CD4-positive, alpha-beta T cell treated with Interleukin-6 for 4 hours (primary cell): ENCODE data around the gene NLRP9.

Source experiments
- DNase-seq: peaks from one replicate; pipeline ENCODE4 v3.0.0-alpha.2; 2020; ENCODE audit warnings: mixed read lengths

Gene NLRP9

DNA sequence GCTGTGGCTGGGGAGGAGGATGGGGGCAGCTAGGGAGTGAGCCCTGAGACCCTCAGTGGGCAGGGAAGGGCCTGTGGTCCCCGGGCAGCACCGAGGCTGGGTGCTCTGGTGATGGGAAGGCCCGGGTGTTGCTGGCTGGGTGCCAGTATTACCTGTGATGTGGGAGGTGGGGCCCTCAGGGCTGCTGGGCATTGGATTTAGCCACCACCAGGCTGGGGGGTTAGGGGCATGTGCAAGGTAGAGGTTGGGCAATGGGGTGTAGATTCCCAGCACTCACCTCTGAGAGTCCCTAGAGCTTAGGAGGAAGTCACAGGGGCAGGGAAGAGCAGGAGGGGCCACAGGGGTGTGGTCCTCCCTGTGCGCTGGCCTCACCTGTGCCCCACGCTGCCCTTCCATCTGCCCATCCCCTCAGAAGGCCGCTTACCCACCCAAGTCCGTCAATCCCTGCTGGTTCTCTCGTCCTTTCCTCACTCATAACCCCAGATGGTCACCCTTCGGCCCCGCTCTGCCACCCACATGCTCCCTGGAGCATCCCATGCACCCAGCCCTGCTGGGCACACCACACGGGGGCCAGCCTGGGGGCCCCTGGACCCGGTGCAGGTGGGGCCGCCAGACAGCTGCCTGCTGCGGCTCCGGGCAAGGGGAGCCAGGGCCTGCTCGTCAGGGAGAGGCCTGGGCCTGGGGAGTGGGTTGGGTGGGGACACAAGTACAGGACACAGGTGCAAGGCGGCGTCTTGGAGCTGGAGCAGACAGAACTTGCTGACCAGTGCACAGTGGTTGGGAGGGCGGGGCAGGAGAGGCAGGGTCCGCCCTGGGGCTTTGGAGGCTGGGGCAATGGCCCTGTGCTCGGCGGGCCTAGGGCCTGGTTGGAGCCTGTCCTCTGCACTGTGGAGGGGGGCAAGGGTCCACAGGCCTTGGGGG, 50.7 kb downstream of the NLRP9 start:
- DNase-seq: no peak

DNA sequence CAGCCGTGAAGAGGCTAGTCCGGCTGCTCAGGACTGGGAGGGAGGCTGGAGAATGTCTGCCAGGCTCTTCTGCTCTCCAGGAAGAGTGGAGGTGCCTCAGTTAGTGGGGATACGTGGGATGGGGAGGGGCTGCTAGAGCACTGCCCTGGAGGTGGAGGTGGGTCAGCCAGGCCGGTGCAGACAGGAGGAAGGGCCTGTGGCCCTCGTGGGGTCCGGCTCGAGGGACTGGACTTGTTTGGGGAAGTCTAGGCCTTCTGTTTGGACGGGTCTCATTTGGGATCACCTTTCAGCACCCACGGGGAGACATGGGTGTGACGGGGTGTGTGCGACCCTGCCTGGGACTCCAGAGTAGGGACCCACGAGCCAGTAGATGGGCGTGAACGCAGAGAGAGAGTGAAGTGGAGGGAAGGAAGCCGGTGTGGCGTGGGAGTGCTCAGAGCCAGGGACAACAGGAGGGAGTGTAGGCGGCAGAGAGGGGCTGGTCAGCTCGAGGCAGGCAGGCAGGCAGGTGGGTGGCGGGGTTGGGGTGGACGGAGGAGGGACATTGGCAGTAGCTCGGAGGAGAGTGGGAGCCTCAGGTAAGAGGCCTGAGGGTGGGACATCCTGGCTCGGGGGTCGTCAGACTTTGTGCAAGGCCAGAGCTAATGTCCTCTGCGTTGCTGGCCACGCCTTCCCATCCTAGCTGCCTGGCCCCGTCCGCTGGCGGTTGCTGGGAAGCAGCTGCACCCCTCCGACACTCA, 51.7 kb downstream of the NLRP9 start:
- DNase-seq: no peak

DNA sequence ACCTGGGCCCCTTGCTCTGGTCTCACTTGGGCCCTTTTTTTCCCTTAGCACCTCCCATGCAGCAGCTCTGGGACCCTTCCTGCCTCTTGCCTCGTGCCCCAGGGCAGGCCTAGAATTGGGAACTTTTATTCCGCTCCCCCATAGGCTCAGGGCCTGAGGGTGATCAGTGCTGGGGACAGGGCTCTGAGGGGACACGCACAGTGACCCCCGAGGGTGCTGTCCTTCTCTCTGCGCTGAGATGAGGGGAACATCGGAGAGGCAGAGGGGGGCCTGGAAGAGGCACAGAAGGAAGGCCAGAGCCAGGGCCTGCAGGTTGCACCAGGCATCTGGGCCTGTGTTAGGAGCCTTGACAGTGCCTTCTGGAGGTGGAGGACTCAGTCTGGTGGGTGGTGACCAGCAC, 52.4 kb downstream of the NLRP9 start:
- no peak for DNase-seq

DNA sequence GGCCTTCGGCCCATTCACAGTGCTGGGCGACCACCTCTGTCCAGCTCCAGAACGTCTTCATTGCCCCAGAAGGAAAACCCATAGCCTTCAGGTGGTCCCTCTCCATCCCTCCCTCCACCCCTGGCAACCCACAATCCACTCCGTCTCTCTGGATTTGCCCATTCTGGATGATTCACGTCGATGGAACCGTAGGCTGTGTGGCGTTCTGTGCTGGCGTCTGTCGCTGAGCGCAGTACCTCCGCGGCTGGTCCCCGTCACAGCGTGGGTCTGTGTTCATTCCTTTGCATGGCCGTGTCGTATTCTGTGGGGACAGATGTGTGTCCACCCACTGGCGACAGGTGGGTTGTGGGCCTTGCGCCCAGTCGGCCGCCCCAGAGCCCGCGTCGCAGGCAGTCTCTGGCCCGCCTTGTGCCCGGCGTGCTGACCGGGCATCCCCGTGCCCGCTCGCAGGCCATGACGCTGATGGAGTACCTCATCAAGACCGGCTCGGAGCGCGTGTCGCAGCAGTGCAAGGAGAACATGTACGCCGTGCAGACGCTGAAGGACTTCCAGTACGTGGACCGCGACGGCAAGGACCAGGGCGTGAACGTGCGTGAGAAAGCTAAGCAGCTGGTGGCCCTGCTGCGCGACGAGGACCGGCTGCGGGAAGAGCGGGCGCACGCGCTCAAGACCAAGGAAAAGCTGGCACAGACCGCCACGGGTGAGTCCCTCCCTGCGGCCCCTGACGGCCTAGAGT, 53.1 kb downstream of the NLRP9 start:
- DNase-seq: no peak

DNA sequence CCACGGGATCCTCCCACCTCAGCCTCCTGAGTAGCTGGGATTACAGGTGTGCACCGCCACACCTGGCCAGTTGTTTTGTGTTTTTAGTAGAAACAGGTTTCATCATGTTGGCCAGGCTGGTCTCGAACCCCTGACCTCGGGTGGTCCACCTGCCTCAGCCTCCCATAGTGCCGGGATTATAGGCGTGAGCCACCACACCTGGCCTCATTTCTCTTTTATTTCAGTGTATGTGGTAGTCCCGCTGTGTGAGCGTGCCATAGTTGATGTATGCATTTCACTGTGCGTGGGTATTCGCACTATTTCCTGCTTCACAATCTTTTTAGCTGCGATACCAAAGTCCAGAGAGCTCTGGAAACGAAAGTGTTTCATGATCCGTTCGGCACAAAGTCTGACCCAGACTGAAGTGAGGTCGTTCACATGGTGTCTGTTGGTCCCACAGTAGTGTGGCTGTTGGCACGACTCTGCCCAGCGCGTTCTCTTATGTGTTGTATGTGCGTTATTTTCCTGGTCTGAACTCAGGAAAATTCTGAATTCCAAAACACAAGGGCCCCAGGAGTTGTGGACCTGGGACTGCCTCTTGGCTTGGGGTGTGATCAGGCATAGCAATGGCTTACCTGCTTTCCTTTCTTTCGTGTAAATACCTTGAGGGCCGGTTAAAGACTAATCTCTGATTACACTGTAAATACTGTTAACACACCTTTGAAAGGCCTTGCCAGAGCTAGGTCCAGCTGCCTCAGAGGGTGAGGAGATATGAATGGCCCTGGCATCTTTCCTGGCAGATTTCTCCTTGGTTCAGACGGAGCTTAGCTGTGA, 54.5 kb downstream of the NLRP9 start:
- DNase-seq: no peak

DNA sequence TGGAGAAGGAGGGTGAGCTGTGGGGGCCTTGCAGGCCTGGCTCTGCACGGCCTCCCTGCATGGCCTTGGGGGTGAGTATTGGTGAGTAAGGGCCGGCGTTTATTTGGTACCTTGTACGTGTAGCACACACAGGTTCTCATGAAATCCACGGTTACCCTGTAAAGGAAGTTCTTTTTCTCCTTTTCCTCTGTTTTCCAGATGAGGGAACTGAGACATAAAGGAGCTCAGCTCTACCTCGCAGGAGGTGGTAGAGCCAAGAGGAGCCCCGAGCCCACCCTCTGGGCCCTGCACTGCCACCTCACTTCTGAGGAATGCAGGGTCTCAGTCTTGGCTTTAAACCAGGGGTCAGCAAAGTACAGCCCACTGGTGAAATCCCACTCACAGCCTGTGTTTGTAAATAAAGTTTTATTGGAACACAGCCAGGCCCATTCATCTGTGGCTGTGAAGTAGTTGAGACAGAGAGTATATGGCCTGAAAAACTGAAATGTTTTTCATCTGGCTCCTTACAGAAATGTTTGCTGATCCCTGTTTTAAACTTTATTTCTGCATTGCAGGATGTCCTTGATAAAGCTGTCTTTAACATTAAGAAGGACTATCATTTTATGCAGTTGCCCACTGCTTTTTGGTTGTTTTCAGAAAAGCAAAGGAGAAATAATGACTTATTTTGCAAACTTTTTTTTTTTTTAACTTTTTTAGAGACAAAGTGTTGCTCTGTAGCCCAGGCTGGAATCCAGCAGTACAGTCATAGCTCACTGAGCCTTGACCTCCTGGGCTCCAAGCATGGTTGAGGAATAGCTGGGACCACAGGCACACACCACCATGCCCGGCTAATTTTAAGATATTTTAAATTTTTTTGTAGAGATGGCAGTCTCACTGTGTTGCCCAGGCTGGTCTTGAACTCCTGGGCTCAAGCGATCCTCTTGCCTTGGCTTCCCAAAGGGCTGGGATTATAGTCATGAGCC, 56.8 kb downstream of the NLRP9 start:
- DNase-seq: no peak

DNA sequence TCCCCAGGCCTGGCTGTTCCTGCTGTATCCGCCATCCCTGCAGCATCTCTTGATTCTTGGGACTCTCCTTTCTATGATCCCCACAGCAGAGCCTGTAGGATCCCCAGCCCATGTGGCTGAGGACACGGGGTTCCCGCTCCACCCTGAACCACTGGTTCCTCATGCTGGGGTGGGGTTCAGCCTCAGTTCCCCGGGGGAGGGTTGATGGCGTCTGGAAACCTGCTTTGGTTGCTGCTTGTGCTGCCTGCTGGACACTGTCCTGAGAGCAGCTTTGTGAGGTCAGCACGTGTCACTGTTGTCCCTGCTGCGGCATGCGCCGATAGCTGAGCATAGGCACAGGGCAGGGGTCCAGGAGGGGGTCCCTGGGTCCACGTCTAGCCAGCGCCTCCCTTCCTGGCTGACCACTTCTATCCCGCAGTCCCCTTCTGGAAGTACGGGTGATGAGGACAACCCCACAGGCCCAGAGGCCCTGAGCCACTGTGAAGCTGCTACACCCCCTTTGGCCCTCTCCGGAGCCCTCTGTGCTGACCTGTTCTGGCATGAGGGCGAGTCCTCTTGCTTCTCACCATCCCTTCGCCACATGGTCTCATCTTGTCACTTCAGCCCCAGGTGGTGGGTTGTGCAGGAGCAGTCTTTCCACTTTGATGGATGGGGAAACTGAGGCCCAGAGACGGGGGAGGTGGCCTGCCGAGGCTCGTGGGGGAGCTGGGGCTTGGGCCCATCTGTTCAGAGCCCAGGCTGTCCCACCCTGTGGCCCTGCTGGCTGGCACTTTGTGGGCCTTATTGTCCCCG, 57.7 kb downstream of the NLRP9 start:
- no peak for DNase-seq

DNA sequence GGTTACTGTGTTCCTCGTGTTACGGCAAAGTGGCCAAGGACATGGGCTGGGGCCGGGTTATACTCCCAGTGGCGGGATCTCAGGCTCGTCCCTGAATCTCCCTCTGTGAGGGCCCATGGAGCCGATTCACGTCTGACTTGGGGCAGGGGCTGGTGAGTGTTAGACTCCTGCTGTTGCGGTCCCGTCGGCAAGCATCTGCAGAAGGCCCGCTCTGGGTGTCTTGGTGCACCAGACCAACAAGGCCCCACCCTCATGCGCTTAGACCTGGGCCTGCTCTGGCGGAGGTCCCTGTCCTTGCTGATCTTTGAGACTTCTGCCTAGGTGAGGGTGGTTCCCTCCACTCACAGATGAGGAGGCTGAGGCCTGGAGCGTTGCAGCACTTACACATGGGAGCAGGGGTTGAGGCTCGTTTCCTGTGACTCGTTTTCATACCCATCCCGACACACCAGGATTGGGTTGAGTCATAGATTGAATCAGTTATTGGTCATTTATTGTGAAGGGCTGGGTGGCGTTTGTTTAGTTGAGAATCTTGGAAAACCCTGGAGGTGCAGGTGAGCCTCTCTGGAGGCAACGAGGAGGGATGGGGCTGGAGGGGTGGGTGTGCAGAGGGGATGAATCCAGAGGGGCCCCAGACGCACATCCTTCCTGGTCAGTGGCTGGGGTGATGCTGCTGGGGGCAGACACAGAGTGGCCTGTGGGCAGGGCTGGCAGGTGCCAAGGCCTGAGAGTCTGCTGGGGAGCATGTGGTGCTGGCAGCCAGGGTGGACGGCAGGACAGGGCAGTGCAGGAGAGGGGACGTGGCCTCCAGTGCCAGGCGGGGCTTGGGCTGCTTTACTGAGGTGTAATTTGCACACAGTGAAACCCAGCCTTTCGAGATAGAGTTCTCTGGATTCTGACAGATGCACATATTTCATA, 58.6 kb downstream of the NLRP9 start:
- DNase-seq: no peak

DNA sequence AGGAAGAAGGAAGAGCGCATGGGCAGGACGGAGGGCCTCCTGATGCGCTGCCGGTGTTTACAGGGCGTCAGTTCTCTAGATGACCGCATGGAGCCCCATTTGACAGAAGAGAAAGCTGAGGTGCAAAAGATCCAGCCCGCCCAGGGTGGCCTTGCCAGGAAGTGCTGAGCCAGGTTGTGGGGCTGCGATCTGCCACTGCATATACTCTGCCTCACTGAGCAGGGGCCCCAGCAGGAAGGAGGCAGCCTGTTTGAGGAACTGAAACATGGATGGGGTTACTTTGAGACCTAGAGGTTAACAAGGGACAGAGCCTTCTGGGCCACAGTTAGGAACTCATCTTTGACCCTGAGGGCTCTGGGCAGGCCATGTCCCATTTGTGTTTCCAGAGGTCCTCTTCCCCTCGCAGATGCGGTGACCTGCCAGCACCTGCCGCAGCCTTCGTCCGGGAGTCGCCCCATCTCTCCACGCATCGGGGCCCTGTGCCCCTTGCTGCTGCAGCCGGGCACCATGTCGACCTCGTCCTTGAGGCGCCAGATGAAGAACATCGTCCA, 60.0 kb downstream of the NLRP9 start:
- DNase-seq: no peak

DNA sequence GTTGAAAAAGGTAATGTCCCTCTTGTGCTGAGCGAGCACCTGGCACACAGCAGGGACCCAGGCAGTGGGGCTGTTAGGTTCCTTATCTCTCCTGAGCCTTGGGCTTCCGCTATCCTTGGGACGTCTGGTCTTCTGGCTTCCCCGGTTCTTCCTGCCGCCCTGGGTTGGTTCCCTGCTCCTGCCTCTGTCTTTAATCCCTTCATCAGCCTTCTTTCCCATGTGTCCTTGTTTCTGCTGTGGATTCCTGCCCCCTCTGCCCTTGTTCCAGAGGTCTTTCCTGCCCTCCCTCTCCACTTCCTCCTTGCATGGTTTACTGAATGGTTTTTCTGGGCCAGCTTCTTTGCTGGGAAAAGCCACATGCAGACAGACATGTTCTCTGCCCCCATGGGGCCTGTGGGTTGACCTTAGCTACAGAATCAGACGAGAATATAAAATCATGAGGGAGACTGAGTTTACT, 60.6 kb downstream of the NLRP9 start:
- DNase-seq: no peak

DNA sequence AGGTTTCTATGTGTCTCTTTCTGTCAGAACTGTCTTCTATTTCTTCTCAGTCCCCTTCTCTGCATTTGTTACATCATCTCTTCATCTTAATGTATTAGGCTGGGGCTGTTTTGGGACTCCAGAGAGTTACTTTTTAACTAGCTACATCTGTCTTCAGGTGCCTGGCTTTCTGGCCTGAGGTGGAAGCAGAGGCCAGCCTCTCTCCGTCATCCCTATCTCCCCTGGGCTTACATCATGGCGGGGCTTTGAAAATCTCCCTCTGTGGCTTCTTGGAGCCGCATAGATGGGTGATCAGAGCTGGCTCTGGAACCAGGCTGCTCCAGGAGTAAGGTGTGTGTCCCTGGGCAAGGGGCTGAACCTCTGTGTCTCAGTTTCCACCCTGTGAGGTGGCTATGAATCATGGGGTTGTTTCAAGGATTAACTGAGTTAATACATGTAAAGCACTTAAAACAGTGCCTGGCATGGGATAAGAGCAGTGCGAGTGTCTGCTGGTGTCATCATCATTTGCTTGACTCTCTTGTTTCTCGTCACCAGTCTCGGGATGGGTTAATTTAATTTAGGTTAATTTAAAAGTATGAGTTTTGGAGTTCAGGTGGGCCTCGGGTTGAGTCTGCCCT, 61.2 kb downstream of the NLRP9 start:
- DNase-seq: no peak

DNA sequence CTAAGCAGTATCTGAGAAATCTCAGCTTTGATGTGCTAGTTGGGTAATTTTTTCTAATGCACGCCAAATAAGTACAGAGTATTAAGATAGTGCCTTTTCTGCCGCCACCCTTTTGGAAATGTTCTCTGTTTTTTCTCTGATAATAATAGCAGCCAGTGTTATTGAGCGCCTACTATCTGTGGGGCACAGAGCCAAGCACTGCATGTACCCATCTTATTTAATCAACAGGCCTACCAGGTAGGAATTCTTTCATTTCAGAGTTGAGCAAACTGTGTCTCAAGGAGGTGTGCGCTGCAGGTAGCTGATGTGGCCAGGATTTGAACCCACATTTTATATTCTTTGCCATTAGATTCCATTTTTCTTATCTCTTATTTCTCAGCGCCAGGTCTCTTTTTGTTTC, 61.8 kb downstream of the NLRP9 start:
- DNase-seq: no peak

DNA sequence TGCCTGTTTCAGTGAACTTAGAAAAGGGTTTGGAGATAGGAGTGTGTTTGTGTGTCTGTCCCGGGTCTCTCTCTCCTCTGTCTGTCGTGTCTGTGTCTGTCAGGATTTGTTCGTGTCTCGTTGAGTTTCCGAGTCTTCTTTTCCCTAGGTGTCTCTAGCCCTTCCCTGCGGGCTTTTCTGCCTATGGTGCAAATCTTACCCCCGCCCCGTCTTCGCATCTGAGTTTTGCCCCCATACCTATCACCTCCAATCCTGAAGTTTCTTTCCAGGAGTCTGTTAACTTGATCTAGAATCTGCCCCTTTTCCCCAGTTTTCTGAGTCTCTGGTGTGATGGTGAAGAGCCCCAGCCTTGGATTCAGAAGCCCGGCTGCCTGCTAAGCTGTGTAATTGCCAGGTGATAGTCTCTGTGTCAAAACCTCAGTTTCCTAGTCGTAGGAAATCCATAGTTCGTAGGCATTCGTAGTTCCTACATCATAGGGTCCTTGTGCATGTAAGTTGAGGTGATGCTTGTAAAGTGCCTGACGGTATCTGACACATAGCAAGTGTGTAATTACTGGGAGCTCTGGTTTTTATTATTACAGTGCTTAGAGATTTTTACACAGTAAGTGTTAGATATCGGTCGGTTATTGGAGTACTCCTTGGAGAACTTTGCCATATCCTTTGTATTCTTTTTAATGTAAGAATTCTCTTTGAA, 62.4 kb downstream of the NLRP9 start:
- no peak for DNase-seq

DNA sequence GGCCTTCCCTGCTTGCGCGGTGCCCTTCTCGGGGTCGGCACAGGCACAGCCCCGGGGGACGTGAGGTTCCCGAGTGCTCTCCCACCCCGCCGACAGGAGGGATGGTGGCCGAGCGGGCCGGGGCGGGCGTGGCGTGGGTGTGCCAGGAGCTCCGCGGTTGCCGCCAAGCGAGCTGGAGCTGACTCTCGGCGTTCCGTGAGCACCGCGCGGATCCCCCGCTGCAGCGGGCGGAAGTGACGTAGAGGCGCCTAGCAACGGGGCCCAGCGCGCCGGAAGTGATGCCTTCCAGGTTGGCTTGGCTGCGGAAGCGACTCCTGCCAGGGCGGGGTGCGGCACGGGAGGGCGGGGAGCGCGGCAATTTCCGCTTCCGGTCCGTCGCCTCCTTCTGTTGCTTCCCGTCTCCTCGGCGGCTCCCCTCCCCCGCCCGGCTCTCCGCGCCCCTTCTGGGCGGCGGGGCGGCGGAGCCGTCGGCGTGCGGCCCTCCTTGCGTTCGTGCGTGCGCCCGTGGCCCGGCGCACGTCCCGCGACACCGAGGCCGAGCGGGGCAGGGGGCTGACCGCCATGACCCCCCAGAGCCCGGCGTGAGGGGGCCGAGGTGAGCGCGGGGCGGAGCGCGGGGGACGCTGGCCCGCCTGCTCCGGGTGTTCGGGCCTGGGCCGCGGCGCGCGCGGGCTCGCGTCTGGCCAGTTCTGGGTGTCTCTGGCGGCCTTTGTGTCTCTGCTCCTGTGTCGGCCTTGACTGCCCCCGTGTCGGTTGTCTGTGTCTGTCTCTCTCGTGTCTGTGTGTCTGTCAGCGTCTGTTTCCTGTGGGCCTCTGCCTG, 63.2 kb downstream of the NLRP9 start, which contains the start of gene EPN1:
Gene EPN1, plus strand, starts transcription at position 386 of the 820 bp plus-strand sequence. CDS start 3,402 bp downstream, outside the sequence.
- DNase-seq: peak; percentile 98

DNA sequence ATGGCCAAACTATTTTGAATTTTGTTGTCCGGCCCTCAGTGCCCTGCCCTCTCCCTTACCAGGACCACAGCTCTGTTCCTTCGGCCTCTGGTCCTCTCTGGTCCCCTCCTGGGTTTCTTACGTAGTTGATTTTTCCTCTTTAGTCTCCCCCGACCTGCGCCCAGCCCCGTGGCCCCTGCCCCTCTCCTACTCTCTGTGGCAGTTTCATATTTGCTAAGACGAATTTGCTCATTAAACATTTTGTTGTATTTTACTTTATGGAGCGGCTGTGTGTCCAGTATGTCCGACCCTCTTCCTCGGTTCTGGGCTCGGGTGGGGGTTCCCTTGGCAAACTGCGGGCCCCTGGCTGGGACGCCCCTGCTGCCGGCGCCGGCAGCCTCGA, 63.8 kb downstream of the NLRP9 start:
- no peak for DNase-seq

DNA sequence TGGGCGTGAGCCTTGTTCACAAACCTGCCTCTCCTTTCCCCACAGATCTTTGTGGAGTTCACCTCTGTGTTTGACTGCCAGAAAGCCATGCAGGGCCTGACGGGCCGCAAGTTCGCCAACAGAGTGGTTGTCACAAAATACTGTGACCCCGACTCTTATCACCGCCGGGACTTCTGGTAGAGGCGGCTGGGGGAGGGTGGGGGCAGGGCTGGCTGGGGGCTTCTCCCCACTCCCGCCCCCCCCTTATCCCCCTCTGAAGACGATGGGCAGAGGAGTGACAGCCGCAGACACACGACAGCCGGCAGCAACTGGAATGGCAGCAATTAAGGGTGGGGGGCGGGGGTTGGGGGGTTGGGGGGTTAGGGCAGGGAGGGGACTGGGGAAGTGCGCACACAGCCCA, 64.3 kb downstream of the NLRP9 start:
- no peak for DNase-seq

DNA sequence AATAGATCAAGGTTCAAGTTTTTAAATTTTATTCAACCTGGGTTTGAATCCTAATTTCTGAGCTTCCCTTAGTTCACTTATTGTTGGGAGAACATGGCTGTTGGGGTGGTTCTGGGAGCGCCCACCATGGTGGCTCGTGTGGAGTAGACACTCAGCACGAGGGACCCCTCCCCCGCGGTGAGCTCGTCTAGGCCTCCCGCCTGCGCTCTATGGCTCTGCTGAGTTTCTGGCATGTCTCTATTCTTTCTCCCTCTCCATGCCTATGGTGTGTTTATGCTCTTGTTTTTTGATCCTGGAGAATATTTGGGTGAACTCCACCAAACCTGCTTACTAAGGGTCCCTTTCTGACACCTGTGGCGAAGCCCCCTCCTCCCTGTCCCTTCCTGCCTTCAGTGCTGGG, 64.7 kb downstream of the NLRP9 start:
- DNase-seq: no peak
